Endothelial cell of umbilical vein (primary cell): ENCODE data around the gene SELE. TPM values are rescaled to one million over a fixed set of nuclear protein-coding genes. Genes with fewer than 3 reads are reported as not detected.

ENCODE experiments used
- BruUV-seq: library from RNA; stranded (reverse); fragments of 400-500 nt; replicated peaks from 2 replicates; lab custom pipeline; 2021; lab: Mats Ljungman, UMichigan
- CTCF ChIA-PET: fragments of 300-600, 350-600 bp; sonication (Branson Sonifier 250); formaldehyde crosslinking; loops from one replicate; lab custom pipeline; 2021; ENCODE audit warnings: antibody characterized with exemption, inconsistent platforms; lab: Charles Lee
- POLR2A ChIA-PET: fragments of 300-600, 350-600 bp; sonication (Branson Sonifier 250); formaldehyde crosslinking; loops from one replicate; lab custom pipeline; 2021; ENCODE audit warnings: antibody characterized with exemption, inconsistent platforms; lab: Charles Lee
- DNase-seq: peaks from one replicate; pipeline ENCODE4 v3.0.0-alpha.2; 2011; ENCODE audit warnings: low read depth, low spot score
- FAIRE-seq: peaks from 2 replicates; lab custom pipeline; 2011; peaks lifted over from hg19 to GRCh38; lab: Jason Lieb, UNC
- H2AFZ ChIP-seq: 2 replicates; pipeline ENCODE4 v1.6.0; 2012; ENCODE audit warnings: low read depth, low read length, control low read depth, inconsistent platforms
- H3K27ac ChIP-seq: 2 replicates; pipeline ENCODE4 v1.5.1; 2011; ENCODE audit warnings: low read depth, mild to moderate bottlenecking, control low read depth, low read length, moderate library complexity; ENCODE audit not compliant: insufficient read depth
- H3K27me3 ChIP-seq, 2 experiments: 2 replicates each; pipeline versions ENCODE4 v1.6.0 to v1.6.1; 2011; ENCODE audit warnings: low read length in 2 of 2, mixed read lengths in 1 of 2; ENCODE audit not compliant: control insufficient read depth in 2 of 2, insufficient read depth in 2 of 2
- H3K36me3 ChIP-seq, 2 experiments: 2 replicates in 1 of 2; 3 replicates in 1 of 2; pipeline ENCODE4 v1.5.1; 2011; ENCODE audit warnings: low read length in 2 of 2, mild to moderate bottlenecking in 1 of 2, moderate library complexity in 1 of 2; ENCODE audit not compliant: control insufficient read depth in 2 of 2, insufficient read depth in 2 of 2; ENCODE audit errors: extremely low read depth in 1 of 2
- H3K4me1 ChIP-seq: 3 replicates; pipeline ENCODE4 v1.5.1; 2011; ENCODE audit warnings: mild to moderate bottlenecking, low read length; ENCODE audit not compliant: control insufficient read depth, insufficient read depth; ENCODE audit errors: extremely low read depth
- H3K4me2 ChIP-seq: 2 replicates; pipeline ENCODE4 v1.6.1; 2011; ENCODE audit warnings: low read length, control low read depth, mixed read lengths; ENCODE audit not compliant: insufficient read depth
- H3K4me3 ChIP-seq, 3 experiments: fragments of 200-600 bp in 1 of 3; sonication (generic), shearing (Covaris generic) in 1 of 3; replicated peaks in 1 of 3; 2 replicates each; pipeline ENCODE4 v1.5.1; 2011 to 2016; ENCODE audit warnings: control low read depth in 3 of 3, low read length in 3 of 3, mild to moderate bottlenecking in 2 of 3, inconsistent platforms in 1 of 3, low read depth in 1 of 3, moderate library complexity in 1 of 3; ENCODE audit not compliant: insufficient read depth in 1 of 3
- H3K79me2 ChIP-seq: 2 replicates; pipeline ENCODE4 v1.6.0; 2012; ENCODE audit warnings: low read length, inconsistent platforms; ENCODE audit not compliant: control insufficient read depth, insufficient read depth
- H3K9ac ChIP-seq: replicated peaks from 2 replicates; pipeline ENCODE3; 2011; ENCODE audit warnings: low read length, control low read depth; ENCODE audit not compliant: insufficient read depth; ENCODE audit errors: extremely low read depth
- H3K9me1 ChIP-seq: replicated peaks from 3 replicates; pipeline ENCODE4 v1.6.0; 2011; ENCODE audit warnings: mild to moderate bottlenecking, low read length; ENCODE audit not compliant: control insufficient read depth, insufficient read depth; ENCODE audit errors: extremely low read depth
- H3K9me3 ChIP-seq: replicated peaks from 2 replicates; pipeline ENCODE4 v1.5.1; 2012; ENCODE audit warnings: low read length, inconsistent platforms; ENCODE audit not compliant: control insufficient read depth, insufficient read depth
- H4K20me1 ChIP-seq: replicated peaks from 2 replicates; pipeline ENCODE3; 2011; ENCODE audit warnings: mild to moderate bottlenecking, low read length; ENCODE audit not compliant: control insufficient read depth, insufficient read depth; ENCODE audit errors: extremely low read depth
- CTCF ChIP-seq, 2 donors: IDR thresholded peaks; 1 replicate in 1 of 2; 2 replicates in 1 of 2; pipeline ENCODE4 v1.5.1; 2011; ENCODE audit warnings: low read length in 2 of 2, mild to moderate bottlenecking in 2 of 2, moderate library complexity in 2 of 2, control low read depth in 1 of 2, inconsistent platforms in 1 of 2, low read depth in 1 of 2; ENCODE audit not compliant: insufficient read depth in 1 of 2; ENCODE audit errors: extremely low read depth in 1 of 2
- EZH2 ChIP-seq: IDR thresholded peaks from 2 replicates; pipeline ENCODE4 v1.6.1; 2012; ENCODE audit warnings: borderline replicate concordance, low read depth, mild to moderate bottlenecking, moderate library complexity, low read length, inconsistent platforms; ENCODE audit not compliant: severe bottlenecking
- FOS ChIP-seq: IDR thresholded peaks from 2 replicates; pipeline ENCODE4 v1.6.1; 2011; ENCODE audit warnings: mild to moderate bottlenecking, low read length, moderate library complexity, borderline replicate concordance; ENCODE audit not compliant: insufficient read depth
- GATA2 ChIP-seq: IDR thresholded peaks from 2 replicates; pipeline ENCODE4 v1.7.0; 2011; ENCODE audit warnings: low read depth, mild to moderate bottlenecking, moderate library complexity, mixed read lengths, low read length; ENCODE audit not compliant: insufficient read length, insufficient read depth
- JUN ChIP-seq: IDR thresholded peaks from 2 replicates; pipeline ENCODE4 v1.6.1; 2011; ENCODE audit warnings: borderline replicate concordance, low read depth; ENCODE audit not compliant: insufficient read length, insufficient read depth
- MAX ChIP-seq: IDR thresholded peaks from 2 replicates; pipeline ENCODE4 v1.6.1; 2011; ENCODE audit not compliant: insufficient read depth, insufficient read length
- MYC ChIP-seq: IDR thresholded peaks from one replicate; pipeline ENCODE4 v1.6.1; 2011; ENCODE audit warnings: mild to moderate bottlenecking, low read depth, low read length
- POLR2A ChIP-seq: IDR thresholded peaks from 2 replicates; pipeline ENCODE4 v1.6.1; 2012; ENCODE audit warnings: low read depth, mild to moderate bottlenecking, control low read depth, low read length
- POLR2AphosphoS5 ChIP-seq: IDR thresholded peaks from 2 replicates; pipeline ENCODE4 v1.6.1; 2012; ENCODE audit warnings: low read depth, mild to moderate bottlenecking, control low read depth, low read length, moderate library complexity; ENCODE audit not compliant: insufficient read depth
- dilution Hi-C: fragments of 300-500 bp; cut with MboI; formaldehyde crosslinking; loops from one replicate; pipeline ENCODE4 v1.15.0; 2019; ENCODE audit warnings: low sequenced_read_pairs; ENCODE audit not compliant: extremely low pct_ligation_motif_present
- intact Hi-C: fragments of 100-400 bp; cut with micrococcal nuclease; formaldehyde crosslinking; loops from one replicate; pipeline ENCODE4 v1.10.0; 2022
- polyA plus RNA-seq, 4 experiments: library from polyadenylated mRNA; depleted of rRNA in 3 of 4; stranded (reverse) in 3 of 4; unstranded in 1 of 4; fragments of >200 nt; gene quantifications; 2 replicates each; pipeline versions ENCODE4 v1.2.1 to v1.2.3, GENCODE V29; 2011 to 2012; ENCODE audit warnings: missing spikeins in 1 of 4
- total RNA-seq: library from RNA; stranded (reverse); gene quantifications from 2 replicates; pipeline ENCODE4 v1.2.3, GENCODE V29; 2021

The SELE gene
- total and polyA plus RNA-seq, 2 donors (not counting 3 experiments of a cell fraction or from before 2014, with no cell fraction given) = 1.5 to 4.7 TPM

GRCh38 chr1:169708647-169709046 is 25.2 kb downstream of the SELE start:
- no peaks in the 10 kb centered on the region for H3K4me1 ChIP-seq
- dilution Hi-C loops (no loop called here), intact Hi-C loops (no loop called here)
- H2AFZ ChIP-seq = no peak overlapping the region
- no TSS peak for BruUV-seq
- DNase-seq (no peak), FAIRE-seq (no peak)
- CTCF ChIA-PET = interaction anchor here (2.9 kb wide), 1 partner anchor 107 kb away, joined by 24 read pairs; no protein-coding TSS in a partner anchor
- no peaks in the 10 kb centered on the region for H3K36me3 ChIP-seq
- H3K9me3 ChIP-seq = no peaks in the 10 kb centered on the region
- H3K27me3 ChIP-seq = no peaks in the 10 kb centered on the region
- POLR2A ChIA-PET = no interaction called here
- no peak for TF ChIP-seq FOS
- TF ChIP-seq JUN = no peak
- no peak for TF ChIP-seq EZH2
- TF ChIP-seq MYC = no peak
- no peak for TF ChIP-seq CTCF (IDR thresholded peaks at IDR 0.05; ENCODE audit: extremely low read depth in 1 of 2, insufficient read depth in 1 of 2, low read depth in 1 of 2, low read length in 2 of 2)
- no peak for TF ChIP-seq GATA2
- no peak for TF ChIP-seq MAX
- no peak for TF ChIP-seq POLR2AphosphoS5
- TF ChIP-seq POLR2A = no peak
- no peak overlapping the region for H3K4me2 ChIP-seq
- no peak overlapping the region for H3K9ac ChIP-seq
- no peak overlapping the region for H3K27ac ChIP-seq
- H3K79me2 ChIP-seq = no peaks in the 10 kb centered on the region
- no peaks in the 10 kb centered on the region for H4K20me1 ChIP-seq
- no peak overlapping the region for H3K4me3 ChIP-seq
- no peaks in the 10 kb centered on the region for H3K9me1 ChIP-seq
